PC-9 (cell line): ENCODE data around the gene SPDYA. TPM values are rescaled to one million over a fixed set of nuclear protein-coding genes. Genes with fewer than 3 reads are reported as not detected.

Experiments used
- BruUV-seq: library from RNA; stranded (reverse); fragments of 400-500 nt; replicated peaks from 2 replicates; lab custom pipeline; 2021; lab: Mats Ljungman, UMichigan
- CTCF ChIA-PET: fragments of 300-600 bp; sonication (Branson Sonifier 250); formaldehyde crosslinking; loops from one replicate; lab custom pipeline; 2022; ENCODE audit warnings: antibody characterized with exemption; lab: Charles Lee
- POLR2A ChIA-PET: fragments of 300-600 bp; sonication (Branson Sonifier 250); formaldehyde crosslinking; loops from one replicate; lab custom pipeline; 2022; ENCODE audit warnings: antibody characterized with exemption; ENCODE audit not compliant: unreplicated experiment; lab: Charles Lee
- DNase-seq, 2 experiments: peaks; one replicate each; pipeline versions ENCODE4 v3.0.0 to v3.0.0-alpha.2; 2015 to 2022; ENCODE audit warnings: mixed read lengths in 1 of 2
- H2AFZ ChIP-seq: fragments of 200-600 bp; sonication (generic); 2 replicates; pipeline ENCODE4 v1.8.1; 2017; ENCODE audit warnings: antibody characterized with exemption
- H3F3A ChIP-seq: fragments of 200-600 bp; sonication (generic); 2 replicates; pipeline ENCODE4 v1.8.1; 2017; ENCODE audit warnings: antibody characterized with exemption, mild to moderate bottlenecking, low read depth; ENCODE audit not compliant: insufficient read depth
- H3K27ac ChIP-seq: fragments of 200-600 bp; sonication (generic); 2 replicates; pipeline ENCODE4 v1.6.1; 2016; ENCODE audit warnings: mixed run types
- H3K27me3 ChIP-seq: fragments of 200-600 bp; sonication (generic); 2 replicates; pipeline ENCODE4 v1.6.1; 2016; ENCODE audit warnings: low read depth, mixed run types; ENCODE audit not compliant: insufficient read depth
- H3K36me3 ChIP-seq: fragments of 200-600 bp; sonication (generic); 2 replicates; pipeline ENCODE4 v1.6.1; 2016; ENCODE audit warnings: low read depth, mixed run types
- H3K4me1 ChIP-seq: fragments of 200-600 bp; sonication (generic); replicated peaks from 2 replicates; pipeline ENCODE4 v1.6.1; 2016; ENCODE audit warnings: mixed run types; ENCODE audit not compliant: insufficient read depth
- H3K4me2 ChIP-seq: fragments of 200-600 bp; sonication (generic); 2 replicates; pipeline ENCODE4 v1.6.1; 2017; ENCODE audit warnings: mixed run types
- H3K4me3 ChIP-seq: fragments of 200-600 bp; sonication (generic); 2 replicates; pipeline ENCODE4 v1.6.1; 2016; ENCODE audit warnings: mixed run types
- H3K79me2 ChIP-seq: fragments of 200-600 bp; sonication (generic); 2 replicates; pipeline ENCODE4 v1.6.1; 2017; ENCODE audit warnings: low read depth, mixed run types
- H3K9me2 ChIP-seq: fragments of 200-600 bp; sonication (generic); 2 replicates; pipeline ENCODE4 v1.8.1; 2017; ENCODE audit warnings: mild to moderate bottlenecking; ENCODE audit not compliant: insufficient read depth
- H3K9me3 ChIP-seq: fragments of 200-600 bp; sonication (generic); 2 replicates; pipeline ENCODE4 v1.8.1; 2016; ENCODE audit warnings: low read depth; ENCODE audit not compliant: insufficient read depth
- H4K20me1 ChIP-seq: fragments of 200-600 bp; sonication (generic); 2 replicates; pipeline ENCODE4 v1.8.1; 2017; ENCODE audit not compliant: insufficient read depth
- EZH2 ChIP-seq: fragments of 200-600 bp; sonication (generic); IDR thresholded peaks from 2 replicates; pipeline ENCODE4 v1.8.0; 2017; ENCODE audit warnings: antibody characterized with exemption, low read depth
- intact Hi-C: fragments of 100-400 bp; cut with micrococcal nuclease; formaldehyde crosslinking; loops from one replicate; pipeline ENCODE4 v1.10.0; 2022; ENCODE audit not compliant: unreplicated experiment
- total RNA-seq: library from RNA; stranded (reverse); gene quantifications from 2 replicates; pipeline ENCODE4 v1.2.3, GENCODE V29; 2021
- TF ChIP-seq, protein P1 (sequence below): fragments of 200-600 bp; sonication (generic); conservative IDR thresholded peaks from 2 replicates; pipeline ENCODE4 v1.6.1; 2017; ENCODE audit warnings: mixed run types, antibody characterized with exemption, mild to moderate bottlenecking, moderate library complexity

SPDYA gene
- total RNA-seq, 1 experiment from 2014 or later: 1.9 TPM

DNA sequence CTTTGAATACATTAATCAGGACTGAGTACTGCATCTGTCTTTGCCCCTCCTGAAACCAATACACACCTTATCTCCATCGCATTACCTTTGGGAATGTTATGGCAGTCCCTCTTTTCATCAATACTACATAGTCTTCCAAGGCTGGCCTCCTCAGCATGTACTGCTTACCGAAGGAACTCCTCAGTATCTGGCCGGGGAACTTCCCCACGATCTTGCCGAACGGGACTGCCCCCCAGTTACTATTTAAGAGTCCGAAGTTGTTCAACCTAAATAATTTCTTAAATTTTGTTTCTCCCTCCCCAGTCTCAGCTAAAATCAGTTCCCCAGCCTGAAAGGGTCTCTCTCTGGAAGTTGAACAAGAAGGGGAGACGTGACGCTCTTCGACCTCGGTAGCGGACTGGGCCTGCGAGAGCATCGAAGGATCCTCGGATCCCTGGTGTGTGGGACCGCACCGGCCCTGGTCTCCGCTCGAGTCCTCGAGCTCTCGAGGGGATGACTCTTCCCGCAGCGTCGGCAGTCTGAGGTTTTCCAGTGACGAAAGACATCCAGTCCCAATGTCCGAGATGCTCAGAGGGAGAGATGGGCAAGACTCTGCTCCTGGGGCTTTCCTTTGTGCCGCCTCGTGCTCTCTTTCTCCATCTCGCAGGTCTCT lies 59.0 kb downstream of the SPDYA start:
- TSS peak; percentile 58 for BruUV-seq
- Histone ChIP-seq H3K4me1 (peaks cover 16% of the 10 kb centered on the region), H4K20me1 (0 out of 2 replicates have a peak, but pooled peaks cover 6% of the 10 kb centered on the region), H3K27me3 (no peaks in the 10 kb centered on the region), H3K79me2 (peaks cover 50% of the 10 kb centered on the region), H3F3A (peaks cover 13% of the 10 kb centered on the region; the same call in 1 of the 2 replicates), H3K36me3 (peaks cover 6% of the 10 kb centered on the region; the same call in 1 of the 2 replicates), H3K4me2 (peak overlapping the region; percentile 87), H3K27ac (no peak overlapping the region), H2AFZ (peak overlapping the region; percentile 95), H3K4me3 (peak overlapping the region; percentile 80), H3K9me2 (no peaks in the 10 kb centered on the region), H3K9me3 (no peaks in the 10 kb centered on the region)
- intact Hi-C loops: loop anchor here (1.0 kb wide), 1 partner anchor 25 kb away; the partner anchor contains the start of gene WDR43
- no peak for DNase-seq
- POLR2A ChIA-PET: interaction anchor here (0.6 to 0.7 kb wide), 4 partner anchors 14 to 519 kb away, joined by 3 to 4 read pairs (median 3); no protein-coding TSS in a partner anchor
- TF ChIP-seq, protein P1, sequence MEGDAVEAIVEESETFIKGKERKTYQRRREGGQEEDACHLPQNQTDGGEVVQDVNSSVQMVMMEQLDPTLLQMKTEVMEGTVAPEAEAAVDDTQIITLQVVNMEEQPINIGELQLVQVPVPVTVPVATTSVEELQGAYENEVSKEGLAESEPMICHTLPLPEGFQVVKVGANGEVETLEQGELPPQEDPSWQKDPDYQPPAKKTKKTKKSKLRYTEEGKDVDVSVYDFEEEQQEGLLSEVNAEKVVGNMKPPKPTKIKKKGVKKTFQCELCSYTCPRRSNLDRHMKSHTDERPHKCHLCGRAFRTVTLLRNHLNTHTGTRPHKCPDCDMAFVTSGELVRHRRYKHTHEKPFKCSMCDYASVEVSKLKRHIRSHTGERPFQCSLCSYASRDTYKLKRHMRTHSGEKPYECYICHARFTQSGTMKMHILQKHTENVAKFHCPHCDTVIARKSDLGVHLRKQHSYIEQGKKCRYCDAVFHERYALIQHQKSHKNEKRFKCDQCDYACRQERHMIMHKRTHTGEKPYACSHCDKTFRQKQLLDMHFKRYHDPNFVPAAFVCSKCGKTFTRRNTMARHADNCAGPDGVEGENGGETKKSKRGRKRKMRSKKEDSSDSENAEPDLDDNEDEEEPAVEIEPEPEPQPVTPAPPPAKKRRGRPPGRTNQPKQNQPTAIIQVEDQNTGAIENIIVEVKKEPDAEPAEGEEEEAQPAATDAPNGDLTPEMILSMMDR: no peak
- no peak for TF ChIP-seq EZH2
- CTCF ChIA-PET: no interaction called here

DNA sequence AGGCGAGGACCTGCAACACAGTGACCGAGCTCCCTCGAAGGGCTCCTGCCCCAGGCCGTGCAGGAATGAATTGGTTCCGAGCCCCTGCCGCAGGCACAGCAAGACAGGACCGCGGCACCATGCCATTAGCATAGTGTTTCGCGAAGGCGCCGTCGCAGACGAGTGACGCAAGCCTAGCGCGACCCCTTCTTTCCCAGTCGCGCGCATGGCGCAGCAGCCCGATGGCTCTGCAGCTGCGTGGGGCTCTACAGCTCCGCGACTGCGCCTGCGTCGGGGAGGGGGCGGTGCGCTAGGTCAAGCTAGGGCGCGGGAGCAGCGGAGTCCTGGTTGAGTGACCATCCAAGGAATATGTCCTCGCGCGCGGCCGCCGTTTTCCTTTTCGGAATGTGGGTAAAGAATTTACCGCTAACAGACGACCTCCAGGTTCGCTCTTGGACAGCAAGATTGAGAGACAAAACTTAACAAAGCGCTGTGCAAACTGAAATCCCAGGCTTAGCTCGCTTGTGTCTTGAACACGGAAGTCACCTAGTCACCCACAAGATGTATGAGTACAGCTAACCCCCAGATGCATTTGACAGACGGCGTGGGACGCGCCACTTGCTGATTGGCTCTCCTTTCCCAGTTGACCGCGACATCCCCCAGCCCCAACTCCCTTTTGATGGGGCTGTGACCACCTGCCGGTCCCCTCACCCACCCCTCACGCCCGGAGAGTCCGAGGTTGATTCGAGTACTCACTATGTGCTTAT lies 59.7 kb downstream of the SPDYA start, which contains the start of gene TRMT61B:
Gene TRMT61B (minus strand): TSS at position 164 of the 746 bp plus-strand sequence. CDS start 32 bp downstream, at position 132.
- peak within 1 kb of the TSS; percentile 46; the same call in 1 of the 2 replicates for H3K27ac ChIP-seq
- intact Hi-C loops: loop anchor here (1.0 kb wide), 1 partner anchor 24 kb away; the partner anchor contains the start of gene WDR43
- DNase-seq: peak; percentile 90 to 95
- BruUV-seq: TSS peak; percentile 98
- peak within 1 kb of the TSS; percentile 80 for H3K4me3 ChIP-seq
- no peak for TF ChIP-seq EZH2
- TF ChIP-seq, protein P1: no peak
- H3K4me2 ChIP-seq: peak within 1 kb of the TSS; percentile 87
- H3K79me2 ChIP-seq: peaks cover 45% of the 10 kb centered on the region
- H3K9me2 ChIP-seq: no peaks in the 10 kb centered on the region
- ChIA-PET CTCF (no interaction called here), POLR2A (interaction anchor here (0.6 to 0.9 kb wide), 7 partner anchors 26 to 1163 kb away, joined by 3 to 10 read pairs (median 3); no protein-coding TSS in a partner anchor)
- H3F3A ChIP-seq: peaks cover 6% of the 10 kb centered on the region; the same call in 1 of the 2 replicates
- H3K4me1 ChIP-seq: peaks cover 16% of the 10 kb centered on the region
- no peaks in the 10 kb centered on the region for H3K27me3 ChIP-seq
- H2AFZ ChIP-seq: peak within 1 kb of the TSS; percentile 95
- H4K20me1 ChIP-seq: 0 out of 2 replicates have a peak, but pooled peaks cover 1% of the 10 kb centered on the region
- 0 out of 2 replicates have a peak, but pooled peaks cover under 1% of the 10 kb centered on the region for H3K36me3 ChIP-seq
- no peaks in the 10 kb centered on the region for H3K9me3 ChIP-seq

DNA sequence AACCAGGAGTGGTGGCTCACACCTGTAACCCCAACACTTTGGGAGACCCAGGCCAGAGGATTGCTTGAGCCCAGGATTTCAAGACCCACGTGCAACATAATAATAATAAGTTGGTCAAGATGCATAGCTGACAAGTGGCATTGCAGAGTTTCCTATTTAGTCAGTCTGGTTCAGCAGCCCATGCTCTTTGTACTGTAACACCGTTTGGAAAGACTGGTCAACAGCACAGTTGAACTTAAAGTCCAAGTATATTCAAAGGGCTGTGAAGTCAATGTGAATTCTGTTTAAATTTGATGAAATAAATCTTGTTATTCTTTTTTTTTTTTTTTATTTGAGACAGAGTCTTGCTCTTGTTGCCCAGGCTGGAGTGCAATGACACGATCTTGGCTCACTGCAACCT lies 61.0 kb downstream of the SPDYA start:
- Histone ChIP-seq H3K4me2 (no peak overlapping the region), H3F3A (0 out of 2 replicates have a peak, but pooled peaks cover 4% of the 10 kb centered on the region), H3K9me3 (no peaks in the 10 kb centered on the region), H3K9me2 (no peaks in the 10 kb centered on the region), H3K36me3 (no peaks in the 10 kb centered on the region), H3K27ac (no peak overlapping the region), H4K20me1 (no peaks in the 10 kb centered on the region), H3K4me1 (peaks cover 16% of the 10 kb centered on the region), H2AFZ (no peak overlapping the region), H3K79me2 (peaks cover 35% of the 10 kb centered on the region), H3K4me3 (no peak overlapping the region), H3K27me3 (no peaks in the 10 kb centered on the region)
- no TSS peak for BruUV-seq
- ChIA-PET POLR2A (interaction anchor here (0.9 kb wide), 1 partner anchor 1101 kb away, joined by 10 read pairs; no protein-coding TSS in a partner anchor), CTCF (no interaction called here)
- DNase-seq: no peak
- no peak for TF ChIP-seq EZH2
- TF ChIP-seq, protein P1: no peak
- intact Hi-C loops: no loop called here
